K562 (cell line): ENCODE results near the gene SGPP2. TPM values are rescaled to one million over a fixed set of nuclear protein-coding genes. Genes with fewer than 3 reads are reported as not detected.
A peak's percentile ranks its signal among the peaks of the same experiment; 100 is the strongest.

ENCODE experiments used
- ATAC-seq: fragments of 200-7000 bp; cut with Tn5 transposase; 3 replicates; pipeline ENCODE4 v1.9.1; 2020; ENCODE audit warnings: moderate library complexity
- BruUV-seq: library from RNA; stranded (reverse); fragments of 400-500 nt; replicated peaks from 2 replicates; lab custom pipeline; 2021; lab: Mats Ljungman, UMichigan
- CTCF ChIA-PET: fragments of 300-600 bp; formaldehyde crosslinking; extraction: SDS; loops from one replicate; lab custom pipeline; 2021; ENCODE audit warnings: low intra/inter-chr PET ratio; lab: Yijun Ruan, JAX
- POLR2A ChIA-PET: fragments of 300-600, 350-650 bp; sonication (Branson Sonifier 250); formaldehyde crosslinking; extraction: SDS; loops from one replicate; lab custom pipeline; 2021; ENCODE audit warnings: antibody characterized with exemption, inconsistent platforms; lab: Yijun Ruan, JAX
- DNase-seq, 4 experiments: peaks; one replicate each; pipeline versions ENCODE4 v3.0.0 to v3.0.0-alpha.2; 2011 to 2018; ENCODE audit warnings: low spot score in 3 of 4, mixed read lengths in 3 of 4; ENCODE audit errors: extremely low read depth in 1 of 4
- FAIRE-seq: peaks from 2 replicates; lab custom pipeline; 2011; peaks lifted over from hg19 to GRCh38; lab: Jason Lieb, UNC
- H2AFZ ChIP-seq: 2 replicates; pipeline ENCODE4 v1.6.0; 2011; ENCODE audit warnings: low read depth, low read length, control low read depth, inconsistent platforms
- H3K27ac ChIP-seq: fragments of 200-600 bp; 3 replicates; pipeline ENCODE4 v1.8.0; 2011; ENCODE audit warnings: low read depth, mild to moderate bottlenecking, control low read depth, inconsistent platforms, low read length, moderate library complexity, mixed read lengths; ENCODE audit errors: extremely low read depth
- H3K27me3 ChIP-seq, 2 experiments: fragments of 300-600 bp in 1 of 2; 2 replicates in 1 of 2; 3 replicates in 1 of 2; pipeline versions ENCODE4 v1.6.0 to v1.8.0; 2011; ENCODE audit warnings: inconsistent platforms in 2 of 2, low read length in 2 of 2, mild to moderate bottlenecking in 1 of 2, mixed read lengths in 1 of 2, moderate library complexity in 1 of 2; ENCODE audit not compliant: control insufficient read depth in 2 of 2, insufficient read depth in 2 of 2
- H3K36me3 ChIP-seq: fragments of 300-600 bp; 3 replicates; pipeline ENCODE4 v1.8.0; 2011; ENCODE audit warnings: mild to moderate bottlenecking, low read length, inconsistent platforms; ENCODE audit not compliant: control insufficient read depth, insufficient read depth
- H3K4me1 ChIP-seq, 2 experiments: fragments of 200-600 bp in 1 of 2; replicated peaks in 1 of 2; 2 replicates in 1 of 2; 3 replicates in 1 of 2; pipeline versions ENCODE4 v1.5.1 to v1.8.0; 2011; ENCODE audit warnings: inconsistent platforms in 2 of 2, low read length in 2 of 2, mild to moderate bottlenecking in 1 of 2, mixed read lengths in 1 of 2, moderate library complexity in 1 of 2; ENCODE audit not compliant: control insufficient read depth in 2 of 2, insufficient read depth in 2 of 2
- H3K4me2 ChIP-seq: 2 replicates; pipeline ENCODE4 v1.6.1; 2011; ENCODE audit warnings: low read length, control low read depth, inconsistent platforms, mixed read lengths; ENCODE audit not compliant: insufficient read depth
- H3K4me3 ChIP-seq: fragments of 200-600 bp; sonication (generic), shearing (Covaris generic); 2 replicates; pipeline ENCODE4 v1.5.1; 2016; ENCODE audit warnings: control low read depth, inconsistent platforms
- H3K79me2 ChIP-seq: fragments of 200-600 bp; 3 replicates; pipeline ENCODE4 v1.8.0; 2011; ENCODE audit warnings: low read length, inconsistent platforms; ENCODE audit not compliant: control insufficient read depth, insufficient read depth
- H3K9ac ChIP-seq, 2 experiments: 2 replicates each; pipeline versions ENCODE4 v1.6.0 to v1.6.1; 2011; ENCODE audit warnings: low read depth in 2 of 2, low read length in 2 of 2, control low read depth in 1 of 2, inconsistent platforms in 1 of 2, mild to moderate bottlenecking in 1 of 2, mixed read lengths in 1 of 2; ENCODE audit not compliant: insufficient read depth in 1 of 2
- H3K9me1 ChIP-seq: one replicate; pipeline ENCODE4 v1.6.0; 2011; ENCODE audit warnings: inconsistent platforms, mild to moderate bottlenecking, low read length, moderate library complexity; ENCODE audit not compliant: control insufficient read depth, insufficient read depth
- H3K9me3 ChIP-seq: replicated peaks from 2 replicates; pipeline ENCODE4 v1.5.1; 2011; ENCODE audit warnings: low read depth, low read length, inconsistent platforms; ENCODE audit not compliant: control insufficient read depth, insufficient read depth
- H4K20me1 ChIP-seq: replicated peaks from 2 replicates; pipeline ENCODE4 v1.6.1; 2011; ENCODE audit warnings: low read length, inconsistent platforms, mixed read lengths; ENCODE audit not compliant: control insufficient read depth, insufficient read depth
- CTBP1 ChIP-seq: fragments of 450-650 bp; IDR thresholded peaks from 2 replicates; pipeline ENCODE4 v1.6.1; 2016; ENCODE audit warnings: borderline replicate concordance
- DPF2 ChIP-seq: fragments of 450-650 bp; IDR thresholded peaks from 2 replicates; pipeline ENCODE4 v1.6.1; 2016
- EZH2 ChIP-seq: IDR thresholded peaks from 2 replicates; pipeline ENCODE4 v1.6.1; 2012; ENCODE audit warnings: low read depth, mild to moderate bottlenecking, inconsistent platforms, low read length, borderline replicate concordance
- HSF4 ChIP-seq: fragments of 250-450 bp; sonication (Bioruptor Pico); IDR thresholded peaks from 2 replicates; pipeline ENCODE4 v2.1.2; 2022; ENCODE audit warnings: mild to moderate bottlenecking, moderate library complexity, borderline replicate concordance
- OTX1 ChIP-seq: fragments of 450-650 bp; formaldehyde crosslinking; IDR thresholded peaks from 2 replicates; pipeline ENCODE4 v1.4.0; 2022; ENCODE audit warnings: mild to moderate bottlenecking
- ZNF384 ChIP-seq: IDR thresholded peaks from 2 replicates; pipeline ENCODE4 v1.6.1; 2012; ENCODE audit warnings: low read depth, low read length, improper control_type of control experiment
- ZNF764 ChIP-seq: fragments of 250-450 bp; sonication (Bioruptor Pico); IDR thresholded peaks from 2 replicates; pipeline ENCODE4 v1.4.0; 2020; ENCODE audit warnings: low read depth, mild to moderate bottlenecking, moderate library complexity
- WGBS: fragments of 100-300 bp; shearing (Covaris generic); methylation state at CpG from one replicate; pipeline ENCODE4 v1.1.6; 2016; ENCODE audit warnings: low coverage, mixed read lengths; ENCODE audit not compliant: insufficient coverage; ENCODE audit errors: missing lambda C conversion rate; 5-methylcytosine and 5-hydroxymethylcytosine counted together
- in situ Hi-C: fragments of 300-500 bp; cut with MboI; formaldehyde crosslinking; loops from 4 replicates; pipeline ENCODE4 v1.15.0; 2018; ENCODE audit warnings: inconsistent platforms, mixed read lengths
- intact Hi-C: fragments of 100-400 bp; cut with micrococcal nuclease; formaldehyde crosslinking; loops from 2 replicates; pipeline ENCODE4 v1.14.2; 2022
- polyA plus RNA-seq, 8 experiments: library from polyadenylated mRNA; depleted of rRNA in 4 of 8; stranded (reverse) in 5 of 8; unstranded in 3 of 8; fragments of >200 nt; fragmentation: Nextera tagmentation in 2 of 8; fragmentation: Illumina TruSeq in 1 of 8; extraction: Ambion mirVana in 2 of 8; extraction: Trizol in 1 of 8; gene quantifications; 2 replicates each; pipeline versions ENCODE4 v1.2.1 to v1.2.3, GENCODE V29; 2011 to 2014; ENCODE audit warnings: inconsistent platforms in 1 of 8, missing spikeins in 1 of 8
- total RNA-seq, 7 experiments: library from RNA; depleted of rRNA in 6 of 7; stranded (reverse); fragments of >200 nt in 6 of 7; fragmentation: Illumina TruSeq in 2 of 7; extraction: Trizol in 2 of 7; gene quantifications; 2 replicates each; pipeline versions ENCODE4 v1.2.1 to v1.2.3, GENCODE V29; 2011 to 2021; ENCODE audit warnings: low replicate concordance in 1 of 7
- TF ChIP-seq, protein P1 (sequence below): fragments of 450-650 bp; IDR thresholded peaks from 2 replicates; pipeline ENCODE4 v1.6.1; 2016; ENCODE audit warnings: low read depth, mild to moderate bottlenecking, moderate library complexity
- TF ChIP-seq, protein P2 (sequence below): IDR thresholded peaks from 2 replicates; pipeline ENCODE4 v1.6.1; 2011; ENCODE audit not compliant: insufficient read length; ENCODE audit errors: extremely low read depth

Gene SGPP2
- total and polyA plus RNA-seq, 9 of the 15 experiments (the other 6 are each of a cell fraction or from before 2014, with no cell fraction given) = 0.01 to 0.04 TPM; not detected in 7

DNA sequence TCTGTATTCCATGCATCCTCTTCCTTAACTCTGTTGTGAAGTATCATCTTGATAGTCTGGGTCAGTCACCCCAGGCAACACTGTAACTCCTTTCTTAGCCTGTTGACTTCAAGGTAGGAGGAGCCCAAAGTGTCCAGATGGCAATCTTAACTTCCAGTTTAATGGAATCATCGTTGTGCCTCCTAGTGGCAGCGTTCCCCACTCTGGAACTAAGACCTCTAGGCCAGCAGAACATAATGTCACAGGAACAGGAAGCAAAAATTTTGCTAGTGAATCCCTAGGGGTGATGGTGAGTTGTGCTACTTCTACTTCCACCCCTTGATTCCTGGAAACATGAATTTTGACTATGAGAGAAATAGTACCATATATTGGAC is 11.7 kb downstream of the SGPP2 start:
- in situ Hi-C loops (no loop called here), intact Hi-C loops (no loop called here)
- POLR2A ChIA-PET = no interaction called here
- Histone ChIP-seq H3K27ac (no peak overlapping the region), H3K4me1 (no peaks in the 10 kb centered on the region), H3K4me2 (no peak overlapping the region), H3K27me3 (no peaks in the 10 kb centered on the region), H3K4me3 (no peak overlapping the region), H3K9me3 (no peaks in the 10 kb centered on the region), H3K79me2 (no peaks in the 10 kb centered on the region), H3K36me3 (no peaks in the 10 kb centered on the region), H3K9me1 (no peaks in the 10 kb centered on the region), H4K20me1 (no peaks in the 10 kb centered on the region), H2AFZ (no peak overlapping the region), H3K9ac (no peak overlapping the region)
- no TSS peak for BruUV-seq
- peak in 1 of 4 experiments; percentile 1 for DNase-seq
- CTCF ChIA-PET = no interaction called here
- TF ChIP-seq, protein P1, sequence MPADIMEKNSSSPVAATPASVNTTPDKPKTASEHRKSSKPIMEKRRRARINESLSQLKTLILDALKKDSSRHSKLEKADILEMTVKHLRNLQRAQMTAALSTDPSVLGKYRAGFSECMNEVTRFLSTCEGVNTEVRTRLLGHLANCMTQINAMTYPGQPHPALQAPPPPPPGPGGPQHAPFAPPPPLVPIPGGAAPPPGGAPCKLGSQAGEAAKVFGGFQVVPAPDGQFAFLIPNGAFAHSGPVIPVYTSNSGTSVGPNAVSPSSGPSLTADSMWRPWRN = no peak
- no peak for TF ChIP-seq CTBP1
- TF ChIP-seq OTX1 = no peak
- TF ChIP-seq EZH2 = no peak
- no peak for TF ChIP-seq HSF4 (CRISPR knock-in tag)
- no peak for TF ChIP-seq ZNF764 (CRISPR knock-in tag)
- no peak for TF ChIP-seq ZNF384
- no peak for TF ChIP-seq DPF2
- TF ChIP-seq, protein P2, sequence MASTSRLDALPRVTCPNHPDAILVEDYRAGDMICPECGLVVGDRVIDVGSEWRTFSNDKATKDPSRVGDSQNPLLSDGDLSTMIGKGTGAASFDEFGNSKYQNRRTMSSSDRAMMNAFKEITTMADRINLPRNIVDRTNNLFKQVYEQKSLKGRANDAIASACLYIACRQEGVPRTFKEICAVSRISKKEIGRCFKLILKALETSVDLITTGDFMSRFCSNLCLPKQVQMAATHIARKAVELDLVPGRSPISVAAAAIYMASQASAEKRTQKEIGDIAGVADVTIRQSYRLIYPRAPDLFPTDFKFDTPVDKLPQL = no peak
- 0% methylated on average over 2 of the region's 2 CpGs for WGBS
- ATAC-seq = no peak
- no peak for FAIRE-seq
